ENCODE data around the gene KDM4B. TPM values are rescaled to one million over a fixed set of nuclear protein-coding genes. Genes with fewer than 3 reads are reported as not detected.

The KDM4B gene
- total and polyA plus RNA-seq, 2 donors (not counting 1 experiment from before 2014, with no cell fraction given), result 75.5 to 205 TPM

DNA sequence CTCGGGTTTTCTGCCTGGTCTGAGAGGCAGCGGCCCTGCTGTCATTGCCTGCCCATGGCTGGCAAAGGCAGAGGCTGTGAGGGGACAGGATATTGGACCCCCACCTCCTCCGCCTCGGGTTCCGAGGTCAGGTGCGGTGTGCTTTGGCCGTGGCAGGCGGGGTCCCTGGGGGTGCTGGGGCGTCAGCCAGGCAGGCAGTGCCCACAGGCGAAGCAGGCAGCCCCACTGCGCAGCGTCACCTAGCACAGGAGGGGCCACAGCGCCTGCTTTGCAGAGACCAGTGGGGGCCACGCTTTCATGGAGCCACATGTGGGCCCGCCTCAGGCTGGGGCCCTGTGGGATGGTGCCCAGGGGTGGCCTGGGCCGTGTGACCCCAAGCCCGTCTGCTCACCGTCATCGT, 96.0 kb downstream of the KDM4B start:
- DNase-seq (no peak), ATAC-seq (ENCODE audit: low read depth) (no peak)
- no peaks in the 10 kb centered on the region for H3K27me3 Mint-ChIP-seq
- Histone ChIP-seq H3K9me3 (ENCODE audit: control extremely low read depth in 1 of 3, control insufficient read depth in 2 of 3, insufficient read depth in 1 of 3, low read length in 2 of 3) (peaks cover 0 to 26% (median 8%) of the 10 kb centered on the region in 3 donors), H4K20me1 (ENCODE audit: control insufficient read depth, insufficient read depth, low read length, poor library complexity, severe bottlenecking) (peaks cover 11% of the 10 kb centered on the region), H3K4me1 (ENCODE audit: control insufficient read depth in 2 of 2, insufficient read depth in 2 of 2, low read length in 2 of 2) (no peaks in the 10 kb centered on the region), H3K27ac (ENCODE audit: low read length in 2 of 2) (no peak overlapping the region), H3K4me2 (replicated peaks; ENCODE audit: low read depth, low read length, poor library complexity, severe bottlenecking) (no peak overlapping the region), H3K27me3 (replicated peaks in 1 of 4; ENCODE audit: control extremely low read depth in 1 of 4, control insufficient read depth in 3 of 4, insufficient read depth in 4 of 4, low read length in 3 of 4) (no peaks in the 10 kb centered on the region), H3K79me2 (ENCODE audit: control insufficient read depth, insufficient read depth, low read length) (no peaks in the 10 kb centered on the region), H3K36me3 (replicated peaks in 1 of 2; ENCODE audit: control extremely low read depth in 1 of 2, control insufficient read depth in 1 of 2, extremely low read depth in 1 of 2, insufficient read depth in 2 of 2, low read length in 1 of 2) (peaks cover 0 to 27% of the 10 kb centered on the region in 2 experiments), H3K4me3 (ENCODE audit: control extremely low read depth in 1 of 5, extremely low read depth in 1 of 5, insufficient read depth in 1 of 5, low read depth in 2 of 5, low read length in 4 of 5) (no peak overlapping the region), H2AFZ (ENCODE audit: insufficient read depth, low read depth, low read length, poor library complexity, severe bottlenecking) (no peak overlapping the region), H3K9ac (ENCODE audit: low read length) (no peak overlapping the region)
- no peak overlapping the region for H3K27ac Mint-ChIP-seq
- peaks cover under 1% of the 10 kb centered on the region for H3K4me1 Mint-ChIP-seq
- ChIA-PET CTCF (no interaction called here), POLR2A (no interaction called here)
- H3K9me3 Mint-ChIP-seq (ENCODE audit: insufficient read depth), result peaks cover 5% of the 10 kb centered on the region
- WGBS (ENCODE audit: insufficient coverage), result 95% methylated on average over 17 of the region's 19 CpGs
- TF ChIP-seq, protein P1, sequence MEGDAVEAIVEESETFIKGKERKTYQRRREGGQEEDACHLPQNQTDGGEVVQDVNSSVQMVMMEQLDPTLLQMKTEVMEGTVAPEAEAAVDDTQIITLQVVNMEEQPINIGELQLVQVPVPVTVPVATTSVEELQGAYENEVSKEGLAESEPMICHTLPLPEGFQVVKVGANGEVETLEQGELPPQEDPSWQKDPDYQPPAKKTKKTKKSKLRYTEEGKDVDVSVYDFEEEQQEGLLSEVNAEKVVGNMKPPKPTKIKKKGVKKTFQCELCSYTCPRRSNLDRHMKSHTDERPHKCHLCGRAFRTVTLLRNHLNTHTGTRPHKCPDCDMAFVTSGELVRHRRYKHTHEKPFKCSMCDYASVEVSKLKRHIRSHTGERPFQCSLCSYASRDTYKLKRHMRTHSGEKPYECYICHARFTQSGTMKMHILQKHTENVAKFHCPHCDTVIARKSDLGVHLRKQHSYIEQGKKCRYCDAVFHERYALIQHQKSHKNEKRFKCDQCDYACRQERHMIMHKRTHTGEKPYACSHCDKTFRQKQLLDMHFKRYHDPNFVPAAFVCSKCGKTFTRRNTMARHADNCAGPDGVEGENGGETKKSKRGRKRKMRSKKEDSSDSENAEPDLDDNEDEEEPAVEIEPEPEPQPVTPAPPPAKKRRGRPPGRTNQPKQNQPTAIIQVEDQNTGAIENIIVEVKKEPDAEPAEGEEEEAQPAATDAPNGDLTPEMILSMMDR (IDR thresholded peaks at IDR 0.05), result no peak
- TF ChIP-seq EZH2 (IDR thresholded peaks at IDR 0.05; ENCODE audit: borderline replicate concordance, insufficient read depth, low read depth, low read length, poor library complexity, severe bottlenecking), result no peak
- intact Hi-C loops (cut with micrococcal nuclease), result no loop called here
- H3K4me3 Mint-ChIP-seq, result no peak overlapping the region

DNA sequence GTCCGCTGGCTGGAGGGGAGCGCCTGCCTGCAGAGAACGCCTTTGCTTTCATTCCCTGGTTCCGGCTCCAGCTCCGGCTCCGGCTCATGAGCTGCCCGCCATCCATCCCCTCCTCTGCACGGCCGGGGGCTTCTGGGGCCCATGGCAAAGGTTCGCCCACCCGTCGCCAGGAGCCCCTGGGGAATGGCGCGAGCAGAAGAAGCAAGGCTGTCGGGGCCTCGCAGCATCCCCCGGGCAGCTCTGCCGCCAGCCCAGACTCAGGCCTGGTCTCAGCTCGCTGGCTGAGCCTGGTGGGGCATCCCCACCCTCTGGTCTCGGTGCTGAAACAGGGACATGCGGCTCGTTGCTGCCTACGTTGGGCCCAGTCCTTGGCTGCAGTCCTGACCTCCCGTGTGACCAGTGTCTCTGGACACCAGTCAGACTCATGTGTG, 96.8 kb downstream of the KDM4B start:
- Histone ChIP-seq H3K9me3 (ENCODE audit: control extremely low read depth in 1 of 3, control insufficient read depth in 2 of 3, insufficient read depth in 1 of 3, low read length in 2 of 3) (peaks cover 0 to 26% (median 8%) of the 10 kb centered on the region in 3 donors), H3K36me3 (replicated peaks in 1 of 2; ENCODE audit: control extremely low read depth in 1 of 2, control insufficient read depth in 1 of 2, extremely low read depth in 1 of 2, insufficient read depth in 2 of 2, low read length in 1 of 2) (peaks cover 0 to 27% of the 10 kb centered on the region in 2 experiments), H3K9ac (ENCODE audit: low read length) (no peak overlapping the region), H3K27me3 (replicated peaks in 1 of 4; ENCODE audit: control extremely low read depth in 1 of 4, control insufficient read depth in 3 of 4, insufficient read depth in 4 of 4, low read length in 3 of 4) (no peaks in the 10 kb centered on the region), H3K4me3 (ENCODE audit: control extremely low read depth in 1 of 5, extremely low read depth in 1 of 5, insufficient read depth in 1 of 5, low read depth in 2 of 5, low read length in 4 of 5) (no peak overlapping the region), H3K4me2 (replicated peaks; ENCODE audit: low read depth, low read length, poor library complexity, severe bottlenecking) (no peak overlapping the region), H3K79me2 (ENCODE audit: control insufficient read depth, insufficient read depth, low read length) (no peaks in the 10 kb centered on the region), H2AFZ (ENCODE audit: insufficient read depth, low read depth, low read length, poor library complexity, severe bottlenecking) (no peak overlapping the region), H3K4me1 (ENCODE audit: control insufficient read depth in 2 of 2, insufficient read depth in 2 of 2, low read length in 2 of 2) (peaks cover 0 to 5% of the 10 kb centered on the region in 2 donors), H4K20me1 (ENCODE audit: control insufficient read depth, insufficient read depth, low read length, poor library complexity, severe bottlenecking) (peaks cover 11% of the 10 kb centered on the region), H3K27ac (ENCODE audit: low read length in 2 of 2) (no peak overlapping the region)
- no peak for DNase-seq
- ChIA-PET POLR2A (no interaction called here), CTCF (no interaction called here)
- Mint-ChIP-seq H3K9me3 (ENCODE audit: insufficient read depth) (peaks cover 5% of the 10 kb centered on the region), H3K4me1 (peaks cover 6% of the 10 kb centered on the region), H3K27me3 (no peaks in the 10 kb centered on the region), H3K27ac (no peak overlapping the region), H3K4me3 (no peak overlapping the region)
- TF ChIP-seq, protein P1 (IDR thresholded peaks at IDR 0.05), result no peak
- TF ChIP-seq EZH2 (IDR thresholded peaks at IDR 0.05; ENCODE audit: borderline replicate concordance, insufficient read depth, low read depth, low read length, poor library complexity, severe bottlenecking), result no peak
- intact Hi-C loops (cut with micrococcal nuclease), result no loop called here
- WGBS (ENCODE audit: insufficient coverage), result 96% methylated on average over 24 of the region's 24 CpGs
- ATAC-seq (ENCODE audit: low read depth), result no peak

Measured in B cell (primary cell).